Fibroblast of the conjunctiva (primary cell): ENCODE results near the gene RPL18A.
A peak's percentile ranks its signal among the peaks of the same experiment; 100 is the strongest.

Experiments used
- DNase-seq: peaks from one replicate; pipeline ENCODE4 v3.0.0-alpha.2; 2010; ENCODE audit warnings: low read depth

Gene RPL18A

DNA sequence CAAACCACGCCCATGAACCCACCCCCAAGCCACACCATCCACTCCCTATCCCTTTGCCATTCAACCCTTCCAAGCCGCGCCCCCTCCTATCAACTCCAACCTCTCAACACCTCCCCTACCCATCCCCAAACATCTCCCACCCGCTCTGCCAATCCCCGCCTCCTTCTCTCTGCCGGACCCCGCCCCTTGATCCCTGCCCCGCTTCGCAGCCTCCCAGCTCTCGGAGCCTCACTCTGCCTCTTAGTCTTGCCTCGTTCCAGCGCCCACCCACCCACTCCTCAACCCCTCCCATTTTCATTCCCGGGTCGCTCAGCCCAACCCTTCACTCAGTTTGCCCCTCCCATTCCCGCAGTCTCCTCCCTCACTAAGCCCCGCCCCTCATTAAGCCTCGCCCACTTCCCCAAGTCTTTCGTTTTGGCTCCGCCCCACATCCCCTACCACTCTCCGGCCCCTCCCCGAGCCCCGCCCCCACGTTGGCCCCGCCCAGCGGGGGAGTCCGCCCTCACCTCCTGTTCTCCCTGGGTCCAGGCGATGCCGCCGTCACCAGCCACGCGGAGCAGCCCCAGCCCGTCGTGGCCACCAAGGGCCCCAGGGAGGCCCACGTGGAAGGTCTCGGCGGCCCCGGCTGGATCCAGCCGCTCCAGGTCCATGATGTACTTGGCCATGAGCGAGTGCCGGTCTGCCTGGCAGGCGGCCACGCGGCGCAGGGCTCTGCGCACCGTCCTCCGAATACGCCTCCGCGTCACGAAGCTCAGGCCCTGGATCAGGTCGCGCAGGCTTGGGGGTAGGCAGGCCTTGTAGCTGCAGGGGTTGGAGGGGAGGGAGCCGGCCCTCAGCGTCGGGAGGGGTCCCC, 17.7 kb upstream of the RPL18A start:
- DNase-seq, result peak; percentile 83

DNA sequence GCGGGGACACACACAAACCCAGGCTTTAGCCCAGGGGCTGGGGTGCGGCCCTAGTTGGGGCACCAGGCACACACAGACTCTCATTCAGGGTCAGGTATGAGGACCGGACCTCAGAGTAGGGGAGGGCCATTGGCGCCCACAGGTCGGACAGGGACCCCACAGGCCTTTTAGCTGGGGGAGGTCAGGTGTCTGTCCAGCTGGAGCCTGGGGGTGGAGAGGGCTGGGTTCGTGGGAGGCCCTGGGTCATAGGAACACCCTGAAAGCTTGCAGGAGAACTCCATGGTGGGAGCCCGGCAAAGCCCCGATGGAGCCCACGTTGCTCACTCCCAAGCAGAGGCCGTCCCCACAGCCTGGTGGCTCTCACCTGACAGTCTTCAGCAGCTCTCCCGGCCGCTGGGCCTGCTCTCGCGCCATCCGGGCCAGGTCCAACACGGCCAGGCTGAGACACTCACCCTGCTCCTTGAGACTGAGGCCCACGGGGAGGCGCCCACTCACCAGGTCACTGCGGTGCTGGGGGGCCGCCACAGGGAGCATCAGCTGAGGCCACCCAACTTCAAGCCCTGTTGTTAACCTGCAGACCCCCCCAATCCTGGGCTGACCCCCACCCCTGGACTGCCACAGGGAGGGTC, 16.9 kb upstream of the RPL18A start:
- no peak for DNase-seq

DNA sequence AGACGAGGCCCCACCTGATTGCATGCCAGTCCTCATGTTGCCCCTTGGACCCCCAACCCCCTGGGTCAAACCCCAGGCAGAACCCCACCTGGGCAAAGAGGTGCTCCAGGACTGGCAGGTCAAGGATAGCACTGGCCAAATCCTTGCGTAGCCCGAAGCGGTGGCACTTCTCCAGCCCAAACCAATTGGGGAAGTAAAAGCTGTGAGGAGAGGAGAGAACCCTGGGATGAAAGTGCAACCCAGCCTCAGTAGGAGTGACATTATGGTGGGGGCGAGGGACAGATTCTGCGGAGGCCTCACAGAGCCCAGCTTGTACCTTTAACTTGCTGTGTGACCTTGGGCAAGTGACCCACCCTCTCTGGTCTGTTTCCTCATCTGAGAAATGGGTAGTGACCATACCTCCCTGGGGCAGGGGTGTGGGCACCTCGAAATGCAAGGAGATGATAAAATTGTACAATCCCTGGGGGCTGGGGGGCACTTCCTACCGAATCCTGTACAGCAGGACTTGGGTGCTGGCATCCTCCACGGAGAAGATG, 16.4 kb upstream of the RPL18A start:
- DNase-seq, result no peak

DNA sequence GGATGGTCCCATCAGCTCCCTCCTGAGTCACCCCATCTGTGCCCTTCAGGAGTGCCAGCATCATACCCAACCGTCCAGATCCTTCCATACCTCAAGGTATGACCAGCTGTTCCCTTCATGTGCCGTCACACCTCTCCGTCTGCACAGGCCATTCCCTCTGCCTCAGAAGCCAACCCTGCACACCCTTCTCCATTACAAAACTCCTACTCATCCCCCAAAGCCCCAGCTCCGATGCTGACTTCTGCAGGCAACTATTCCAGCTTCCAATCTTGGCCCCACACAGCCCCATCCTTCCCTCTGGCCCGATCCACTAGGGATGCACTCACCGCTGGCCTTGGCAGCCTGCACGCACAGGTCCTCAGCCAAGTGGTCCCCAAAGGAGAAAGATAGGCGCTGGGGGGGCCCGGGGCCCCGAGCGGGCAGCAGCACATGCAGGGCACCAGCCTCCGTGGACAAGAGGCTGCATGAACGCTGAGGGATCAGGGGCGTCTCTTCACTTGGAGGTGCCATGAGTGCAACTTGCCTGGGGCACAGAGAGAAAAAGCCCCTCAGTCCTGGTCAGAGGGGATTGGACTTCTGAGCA, 15.7 kb upstream of the RPL18A start:
- no peak for DNase-seq

DNA sequence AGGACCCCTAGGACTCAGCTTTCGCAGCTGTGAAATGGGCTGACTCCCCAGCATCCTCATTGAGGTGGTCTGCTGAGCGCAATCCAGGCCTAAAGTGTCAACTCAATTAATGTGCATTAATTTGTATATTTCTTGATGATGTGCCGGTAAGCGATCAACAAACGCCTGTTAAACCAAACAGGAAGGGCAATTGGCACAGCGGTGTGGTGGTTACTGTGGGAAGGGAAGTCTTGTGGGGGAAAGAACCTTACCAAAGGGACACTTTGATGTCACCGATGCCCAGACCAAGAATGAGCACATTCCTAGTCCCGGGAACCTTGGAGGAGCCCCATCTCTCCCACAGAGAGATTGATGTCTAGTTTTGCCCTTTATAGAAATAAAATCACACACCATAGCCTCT, 13.6 kb upstream of the RPL18A start:
- no peak for DNase-seq

DNA sequence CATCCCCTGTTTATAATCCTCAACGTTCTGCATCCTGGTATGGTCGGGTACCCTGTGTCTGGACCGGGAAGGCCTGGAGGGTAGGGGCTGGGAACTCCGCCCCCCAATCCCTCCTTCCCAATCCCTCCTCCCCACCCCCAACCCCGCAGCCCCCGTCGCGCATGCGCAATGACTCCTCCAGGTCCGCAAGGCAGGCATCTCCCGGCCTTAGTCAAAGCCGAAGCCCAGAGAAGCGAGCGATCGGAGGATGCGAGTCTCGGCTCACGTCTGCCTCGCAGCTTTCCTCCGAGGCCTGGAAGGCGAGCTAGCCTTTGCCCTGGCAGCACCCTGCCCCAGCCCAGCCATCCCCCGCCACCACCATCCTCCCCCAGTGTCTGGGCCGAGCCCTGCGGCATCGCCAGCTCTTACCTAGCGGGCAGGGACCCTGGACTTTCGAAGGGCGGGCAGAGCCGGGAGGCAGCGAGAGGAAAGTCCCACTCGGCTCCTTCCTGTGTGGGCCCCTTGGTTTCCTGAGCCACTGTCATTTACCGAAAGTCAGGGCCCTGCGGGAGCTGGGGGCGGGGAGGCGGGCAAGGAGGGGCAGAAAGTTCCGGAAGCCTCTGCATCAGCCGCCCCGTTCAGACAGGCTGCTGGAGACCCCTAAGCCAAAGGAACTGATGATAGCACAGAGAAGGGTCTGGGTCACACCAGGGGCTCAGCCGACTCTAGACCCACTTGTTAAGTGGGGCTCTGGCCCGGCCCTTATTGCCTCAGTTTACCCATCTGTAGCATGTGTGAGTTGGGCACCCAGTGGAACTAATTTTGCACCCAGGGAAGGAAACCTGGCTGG, 12.0 kb upstream of the RPL18A start, which contains the start of gene JAK3:
JAK3 (minus strand) TSS at position 445 of the 829 bp plus-strand sequence. CDS start 3,565 bp downstream, outside the sequence.
- peak; percentile 38 for DNase-seq

DNA sequence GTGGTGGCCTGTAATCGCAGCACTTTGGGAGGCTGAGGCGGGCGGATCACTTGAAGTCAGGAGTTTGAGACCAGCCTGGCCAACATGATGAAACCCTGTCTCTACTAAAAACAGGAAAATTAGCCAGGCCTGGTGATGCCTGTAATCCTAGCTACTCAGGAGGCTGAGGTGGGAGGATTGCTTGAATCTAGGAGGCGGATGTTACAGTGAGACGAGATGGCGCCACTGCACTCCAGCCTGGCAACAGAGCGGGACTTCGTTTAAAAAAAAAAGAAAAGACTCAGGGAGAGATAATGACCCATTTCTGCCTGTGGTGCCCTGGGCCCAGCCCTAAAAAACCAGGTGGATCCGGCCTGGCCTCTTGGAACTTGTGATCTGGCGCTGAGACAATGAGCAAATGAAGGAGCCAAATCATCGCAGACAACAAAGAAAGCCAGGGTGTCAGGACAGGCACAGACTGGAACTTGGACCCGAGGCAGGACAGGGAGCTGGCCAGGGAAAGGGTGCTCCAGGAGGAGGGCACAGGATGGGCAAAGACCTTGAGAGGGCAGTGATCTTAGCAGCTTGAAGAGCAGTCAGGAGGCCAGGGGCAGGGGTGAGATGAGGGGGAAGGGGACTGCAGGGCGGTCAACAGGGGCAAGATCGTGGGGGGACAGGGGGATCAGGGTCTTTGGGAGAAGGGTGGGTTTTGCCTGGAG, 11.0 kb upstream of the RPL18A start:
- no peak for DNase-seq

DNA sequence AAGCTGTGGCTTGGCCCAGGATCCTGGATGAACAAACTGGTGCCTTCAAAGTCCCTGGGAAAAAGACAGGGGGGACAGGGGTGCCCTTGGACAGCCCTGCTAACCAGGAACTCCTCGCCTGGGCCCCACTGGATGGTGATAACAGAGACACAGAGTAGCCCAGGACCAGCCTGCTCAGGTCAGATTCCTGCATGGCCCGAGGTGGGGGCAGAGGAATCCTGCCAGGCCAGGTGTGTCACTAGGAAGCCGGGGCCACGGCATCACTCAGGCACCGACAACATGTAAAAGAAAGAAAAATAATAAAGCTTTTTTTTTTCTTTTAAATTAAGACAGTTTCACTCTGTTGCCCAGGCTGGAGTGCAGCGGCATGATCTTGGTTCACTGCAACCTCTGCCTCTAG, 5.6 kb upstream of the RPL18A start:
- DNase-seq, result no peak

DNA sequence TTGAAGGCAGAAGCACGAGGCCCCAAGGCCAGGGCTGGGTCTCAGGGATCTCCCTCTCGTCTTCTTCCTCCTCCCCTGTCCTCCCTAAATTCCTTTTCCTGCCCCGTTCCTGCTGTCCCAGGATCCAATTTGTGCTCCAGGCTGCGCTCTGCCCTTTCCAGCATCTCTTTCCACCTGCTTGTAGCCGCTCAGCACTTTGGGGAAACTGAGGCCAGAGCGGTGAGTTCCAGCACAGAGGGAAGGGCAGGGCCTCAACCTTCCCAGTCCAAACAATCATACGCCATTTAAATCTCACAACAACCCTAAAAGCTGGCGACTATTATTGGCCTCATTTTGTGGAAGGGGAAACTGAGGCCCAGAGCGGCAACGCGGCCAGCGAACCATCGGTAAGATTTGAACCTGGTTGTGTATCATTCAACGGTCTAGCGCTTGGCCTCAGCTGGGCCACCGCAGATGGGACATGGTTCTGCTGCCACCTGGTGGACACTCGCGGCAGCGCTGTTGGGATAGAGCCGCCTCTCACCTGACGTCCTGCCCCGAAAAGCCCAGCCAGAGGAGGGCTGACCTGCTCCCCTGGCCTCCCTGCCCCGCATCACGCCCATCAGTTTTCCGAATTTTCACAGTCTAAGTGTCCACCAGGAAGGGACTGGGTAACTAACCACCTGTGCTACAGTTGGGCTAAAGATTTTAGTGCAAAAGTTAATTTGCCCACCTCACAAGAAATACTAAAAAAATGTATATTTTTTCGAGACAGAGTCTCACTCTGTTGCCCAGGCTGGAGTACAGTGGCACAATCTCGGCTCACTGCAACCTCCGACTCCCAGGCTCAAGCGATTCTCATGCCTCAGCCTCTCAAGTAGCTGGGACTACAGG, 4.2 kb upstream of the RPL18A start:
- peak; percentile 40 for DNase-seq

DNA sequence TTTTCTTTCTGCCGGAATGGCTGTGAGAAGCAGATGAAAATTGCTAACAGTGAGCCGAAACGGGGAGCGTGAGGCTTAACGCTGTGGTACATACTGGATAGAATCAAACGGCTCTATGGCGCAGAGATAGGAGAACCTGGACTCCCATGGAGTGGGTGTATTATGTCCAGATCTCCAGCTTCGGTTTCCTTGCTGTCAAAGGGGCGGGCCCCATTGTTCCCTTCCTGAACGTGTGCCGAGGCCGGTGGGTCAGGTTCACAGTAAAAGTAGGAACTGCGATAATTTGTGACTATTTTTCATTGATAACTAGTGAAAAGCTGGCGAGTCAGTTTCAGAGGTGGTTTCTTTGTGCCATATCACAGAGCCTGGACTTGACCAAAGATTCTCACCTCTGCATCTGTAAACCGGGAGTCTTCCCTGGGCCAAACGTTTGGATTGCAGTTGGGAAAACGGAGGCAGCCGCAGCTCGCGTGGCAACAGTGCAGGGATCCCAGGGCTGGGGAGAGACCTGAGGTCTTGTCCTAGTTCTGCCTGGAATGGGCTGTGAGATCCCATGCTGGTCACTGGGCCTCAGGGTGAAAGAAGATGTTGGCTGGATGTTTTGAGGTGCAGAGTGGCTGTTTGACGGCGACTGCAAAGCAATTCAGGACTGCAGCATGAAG, 752 bp downstream of the RPL18A start:
- DNase-seq, result no peak

DNA sequence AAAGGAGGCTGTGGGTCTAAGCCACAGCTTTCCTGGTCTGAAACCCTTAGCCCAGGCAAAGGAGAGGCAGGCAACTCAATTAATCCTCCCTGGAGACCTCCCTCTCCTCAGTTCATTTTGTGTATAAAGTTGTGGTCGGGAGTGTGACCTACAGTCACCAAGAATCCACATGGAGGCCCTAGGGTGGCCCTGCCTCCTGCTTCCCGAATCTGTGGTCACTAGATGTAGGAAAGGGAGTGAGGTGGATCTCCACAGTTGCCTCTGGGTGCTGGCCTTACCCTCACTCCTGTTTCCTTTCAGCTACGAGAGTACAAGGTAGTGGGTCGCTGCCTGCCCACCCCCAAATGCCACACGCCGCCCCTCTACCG, 1.3 kb downstream of the RPL18A start:
- no peak for DNase-seq

DNA sequence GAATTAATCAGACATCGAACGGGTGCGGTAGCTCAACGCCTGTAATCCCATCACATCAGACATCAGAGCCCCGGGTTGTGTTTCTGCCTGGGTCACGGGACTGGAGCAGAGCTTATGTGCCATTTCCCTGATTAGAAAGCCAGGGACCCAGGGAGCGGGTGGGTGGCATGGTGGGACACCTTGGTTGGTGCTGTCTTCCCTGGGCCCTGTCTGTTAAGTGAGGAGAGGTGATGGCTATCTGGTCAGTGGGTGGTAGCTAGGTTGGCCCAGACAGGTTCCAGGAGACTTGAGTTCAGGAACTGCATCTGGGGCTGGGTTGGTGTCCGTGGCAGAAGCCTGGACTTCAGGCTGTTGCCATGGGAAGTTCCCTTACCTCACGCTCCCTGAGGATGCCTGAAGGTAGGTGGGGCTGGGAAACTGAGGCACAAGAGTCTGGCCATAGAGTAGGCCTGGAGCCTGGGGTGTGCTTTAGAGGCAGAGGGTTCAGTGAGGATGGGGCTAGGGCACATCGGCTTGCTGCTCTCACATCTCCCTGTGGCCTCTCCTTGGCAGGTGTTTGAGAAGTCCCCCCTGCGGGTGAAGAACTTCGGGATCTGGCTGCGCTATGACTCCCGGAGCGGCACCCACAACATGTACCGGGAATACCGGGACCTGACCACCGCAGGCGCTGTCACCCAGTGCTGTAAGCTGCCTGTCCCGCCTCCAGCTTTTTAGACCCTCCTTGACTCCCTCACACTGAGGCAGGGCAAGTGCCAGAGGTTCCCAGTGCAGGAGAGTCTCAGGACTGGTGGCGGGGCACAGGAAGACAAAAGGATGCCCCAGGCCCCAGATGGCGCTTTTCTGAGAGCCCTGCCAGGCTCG, 2.1 kb downstream of the RPL18A start:
- no peak for DNase-seq

DNA sequence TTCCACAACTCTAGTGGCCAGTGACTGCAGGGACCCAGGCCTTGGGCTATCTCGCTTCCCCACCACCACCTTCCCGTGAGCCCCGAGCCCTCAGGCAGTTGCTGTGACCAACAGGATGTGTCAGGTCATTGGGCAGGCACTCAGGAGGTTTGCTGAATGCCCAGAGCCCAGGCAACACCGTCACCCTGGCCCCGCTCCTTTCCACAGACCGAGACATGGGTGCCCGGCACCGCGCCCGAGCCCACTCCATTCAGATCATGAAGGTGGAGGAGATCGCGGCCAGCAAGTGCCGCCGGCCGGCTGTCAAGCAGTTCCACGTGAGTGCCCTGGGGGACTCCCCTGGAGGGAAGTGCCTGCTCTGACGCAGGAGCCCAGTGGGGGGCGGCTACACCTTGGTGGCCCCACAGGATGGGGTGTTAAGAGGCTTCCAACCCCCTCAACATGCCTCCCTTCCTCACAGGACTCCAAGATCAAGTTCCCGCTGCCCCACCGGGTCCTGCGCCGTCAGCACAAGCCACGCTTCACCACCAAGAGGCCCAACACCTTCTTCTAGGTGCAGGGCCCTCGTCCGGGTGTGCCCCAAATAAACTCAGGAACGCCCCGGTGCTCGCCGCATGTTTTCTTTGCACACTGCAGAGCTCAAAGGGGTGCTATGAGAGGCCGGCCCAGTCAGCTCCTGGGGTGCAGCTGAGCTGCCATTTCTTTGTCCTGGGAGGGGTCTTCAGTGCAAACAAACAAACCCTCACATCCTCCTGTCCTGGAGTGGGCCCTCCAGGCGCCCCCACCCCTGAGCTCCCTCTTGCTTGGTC, 3.2 kb downstream of the RPL18A start:
- DNase-seq, result no peak

DNA sequence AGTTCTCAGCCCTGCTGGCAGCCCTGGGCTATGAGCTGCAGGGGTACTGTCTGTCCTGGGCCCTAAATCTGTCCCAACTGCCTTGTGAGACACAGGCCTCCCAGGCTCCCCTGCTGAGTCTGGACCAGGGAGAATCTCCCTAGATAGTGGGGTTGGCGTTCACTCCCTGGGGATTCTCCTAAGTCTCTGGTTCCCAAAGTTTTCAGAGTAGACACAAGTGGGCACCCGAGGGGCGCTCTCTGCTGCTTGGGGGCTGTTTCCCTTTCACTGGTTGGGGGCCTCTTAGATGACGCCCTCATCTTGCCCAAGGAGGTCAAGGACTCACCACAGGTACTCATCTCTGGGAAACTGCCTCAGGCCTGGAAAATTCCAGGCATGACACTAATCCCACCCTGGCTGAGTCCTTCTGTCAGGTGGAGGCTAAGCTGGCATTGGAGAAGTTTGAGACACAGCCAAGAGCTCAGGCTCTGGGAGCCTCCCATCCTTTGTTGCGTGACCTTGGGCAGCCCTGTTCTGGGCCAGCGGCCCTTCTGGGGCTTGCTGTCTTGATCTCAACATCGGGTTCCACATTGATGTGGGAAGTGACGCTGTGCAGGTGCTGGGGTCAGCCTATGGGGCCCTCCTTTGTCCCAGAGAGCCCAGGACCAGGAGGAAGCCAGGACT, 3.9 kb downstream of the RPL18A start:
- no peak for DNase-seq

DNA sequence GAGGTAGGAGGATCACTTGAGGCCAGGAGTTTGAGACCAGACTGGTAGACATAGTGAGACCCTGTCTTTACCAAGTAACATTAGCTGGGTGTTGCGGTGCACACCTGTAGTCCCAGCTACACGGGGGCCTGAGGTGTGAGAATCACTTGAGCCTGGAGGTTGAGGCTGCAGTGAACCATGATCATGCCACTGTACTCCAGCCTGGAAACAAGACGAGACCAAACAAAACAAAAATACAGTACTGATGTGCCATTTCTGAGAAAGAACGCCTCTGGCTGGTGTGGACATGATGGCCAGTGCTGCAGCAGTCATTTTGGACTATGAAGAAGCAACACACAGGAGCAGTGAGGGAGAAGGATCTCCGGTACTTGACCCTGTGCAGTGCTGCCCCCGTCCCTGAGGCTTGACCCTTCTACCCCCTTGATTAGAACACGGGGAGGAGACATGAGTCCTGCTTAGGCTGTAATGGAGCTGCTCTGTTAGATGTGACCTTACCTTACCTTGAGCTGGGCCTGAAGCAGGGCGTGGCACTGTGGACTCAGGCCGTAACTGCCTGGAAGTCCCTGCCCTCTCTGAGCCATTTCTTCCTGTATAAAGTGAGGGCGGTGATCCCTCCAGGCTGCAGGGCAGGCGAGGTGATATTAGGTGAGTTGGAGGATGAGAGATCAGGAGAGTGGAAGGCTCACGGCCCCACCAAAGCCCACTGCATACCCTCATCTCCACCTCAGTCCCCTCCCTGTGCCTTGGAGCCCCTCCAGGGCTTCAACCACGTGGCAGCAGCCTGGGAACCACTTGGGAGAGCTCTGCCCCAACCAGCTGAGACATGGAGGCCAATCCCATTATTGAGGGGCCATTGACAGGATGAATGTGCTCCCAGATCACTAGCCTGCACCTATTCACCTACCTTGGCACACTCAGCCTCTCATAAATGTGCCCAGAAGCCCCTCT, 5.9 kb downstream of the RPL18A start:
- no peak for DNase-seq

DNA sequence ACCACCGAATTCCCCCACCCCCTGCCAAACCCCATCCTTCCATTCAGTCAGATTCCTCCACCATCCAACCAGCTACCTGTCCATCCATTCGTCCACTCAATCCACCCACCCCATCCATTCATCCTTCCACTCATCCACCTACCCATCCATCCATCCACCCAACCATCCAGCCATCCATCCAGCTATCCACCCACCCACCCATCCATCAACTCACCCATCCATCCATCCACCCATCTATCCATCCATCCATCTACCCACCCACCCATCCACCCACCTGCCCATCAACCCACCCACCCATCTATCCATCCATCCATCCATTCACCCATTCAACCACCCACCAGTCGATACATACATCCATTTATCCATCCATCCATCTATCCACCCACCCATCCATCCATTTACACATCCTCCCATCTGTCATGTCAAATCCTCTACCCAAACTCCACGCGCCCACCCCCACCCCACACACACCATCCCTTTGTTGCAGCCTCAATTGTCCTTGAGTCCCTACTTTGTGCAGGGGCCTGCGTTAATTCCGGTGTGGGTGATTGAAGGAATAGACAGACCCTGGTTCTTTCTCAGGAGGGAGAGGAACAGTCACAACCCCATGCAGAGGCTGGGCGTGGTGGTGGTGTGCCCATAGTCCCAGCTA, 6.7 kb downstream of the RPL18A start:
- no peak for DNase-seq
